ENCODE data around the gene FANCC. TPM values are rescaled to one million over a fixed set of nuclear protein-coding genes. Genes with fewer than 3 reads are reported as not detected.

FANCC gene
- total and polyA plus RNA-seq, 2 of the 13 experiments (the other 11 are each of a cell fraction or from before 2014, with no cell fraction given) = 7.4 to 8.6 TPM

DNA sequence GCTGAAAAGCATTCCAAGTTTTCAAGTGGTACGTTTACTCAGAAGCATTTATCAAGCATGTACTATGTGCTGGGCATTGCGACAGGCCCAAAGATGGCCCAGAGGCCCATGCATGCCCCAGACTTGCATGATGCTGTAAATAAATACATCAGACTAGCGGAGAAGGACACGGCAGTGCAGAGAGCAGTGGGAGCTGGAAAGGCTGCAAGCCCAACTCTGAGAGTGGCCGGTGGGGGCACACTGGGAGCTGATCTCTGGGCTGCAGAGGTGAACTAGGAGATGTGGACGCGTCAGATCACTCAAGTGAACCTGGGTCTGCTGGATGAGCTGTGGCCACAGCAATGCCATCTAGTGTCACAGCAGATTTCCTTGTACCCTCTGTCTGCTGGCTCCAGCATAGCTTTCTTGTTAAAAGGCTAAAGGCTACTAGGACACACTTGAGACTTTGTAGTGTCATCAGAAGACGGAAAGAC is 246.9 kb downstream of the FANCC start (continued):
- TF ChIP-seq MED13 (CRISPR knock-in tag; IDR thresholded peaks at IDR 0.05) (no peak), ZNF570 (CRISPR knock-in tag; IDR thresholded peaks at IDR 0.05; ENCODE audit: borderline replicate concordance) (no peak), ZNF253 (CRISPR knock-in tag; IDR thresholded peaks at IDR 0.05; ENCODE audit: borderline replicate concordance) (no peak), ZNF563 (CRISPR knock-in tag; IDR thresholded peaks at IDR 0.05) (no peak), NFRKB (IDR thresholded peaks at IDR 0.05) (no peak), CCAR2 (optimal IDR thresholded peaks at IDR 0.05; ENCODE audit: low read depth, low read length) (no peak), NFYB (CRISPR knock-in tag; IDR thresholded peaks at IDR 0.05) (no peak), SNAI1 (CRISPR knock-in tag; IDR thresholded peaks at IDR 0.05; ENCODE audit: borderline replicate concordance) (no peak), MAZ (IDR thresholded peaks at IDR 0.05; ENCODE audit: borderline replicate concordance, low read depth, low read length) (peak; percentile 48; the same call in 1 of the 2 replicates), MAZ (CRISPR knock-in tag; IDR thresholded peaks at IDR 0.05; ENCODE audit: low read depth) (no peak; the same call in 1 of the 2 replicates), SP140L (CRISPR knock-in tag; IDR thresholded peaks at IDR 0.05; ENCODE audit: borderline replicate concordance) (no peak), ZNF557 (CRISPR knock-in tag; IDR thresholded peaks at IDR 0.05) (no peak), ATF7 (IDR thresholded peaks at IDR 0.05) (no peak), ATF7 (CRISPR knock-in tag; IDR thresholded peaks at IDR 0.05) (no peak), SOX5 (CRISPR knock-in tag; IDR thresholded peaks at IDR 0.05; ENCODE audit: borderline replicate concordance) (peak; percentile 30; the same call in 1 of the 2 replicates)
- TF ChIP-seq, protein P1, sequence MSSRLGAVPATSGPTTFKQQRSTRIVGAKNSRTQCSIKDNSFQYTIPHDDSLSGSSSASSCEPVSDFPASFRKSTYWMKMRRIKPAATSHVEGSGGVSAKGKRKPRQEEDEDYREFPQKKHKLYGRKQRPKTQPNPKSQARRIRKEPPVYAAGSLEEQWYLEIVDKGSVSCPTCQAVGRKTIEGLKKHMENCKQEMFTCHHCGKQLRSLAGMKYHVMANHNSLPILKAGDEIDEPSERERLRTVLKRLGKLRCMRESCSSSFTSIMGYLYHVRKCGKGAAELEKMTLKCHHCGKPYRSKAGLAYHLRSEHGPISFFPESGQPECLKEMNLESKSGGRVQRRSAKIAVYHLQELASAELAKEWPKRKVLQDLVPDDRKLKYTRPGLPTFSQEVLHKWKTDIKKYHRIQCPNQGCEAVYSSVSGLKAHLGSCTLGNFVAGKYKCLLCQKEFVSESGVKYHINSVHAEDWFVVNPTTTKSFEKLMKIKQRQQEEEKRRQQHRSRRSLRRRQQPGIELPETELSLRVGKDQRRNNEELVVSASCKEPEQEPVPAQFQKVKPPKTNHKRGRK (CRISPR knock-in tag; IDR thresholded peaks at IDR 0.05) = no peak
- TF ChIP-seq, protein P2, sequence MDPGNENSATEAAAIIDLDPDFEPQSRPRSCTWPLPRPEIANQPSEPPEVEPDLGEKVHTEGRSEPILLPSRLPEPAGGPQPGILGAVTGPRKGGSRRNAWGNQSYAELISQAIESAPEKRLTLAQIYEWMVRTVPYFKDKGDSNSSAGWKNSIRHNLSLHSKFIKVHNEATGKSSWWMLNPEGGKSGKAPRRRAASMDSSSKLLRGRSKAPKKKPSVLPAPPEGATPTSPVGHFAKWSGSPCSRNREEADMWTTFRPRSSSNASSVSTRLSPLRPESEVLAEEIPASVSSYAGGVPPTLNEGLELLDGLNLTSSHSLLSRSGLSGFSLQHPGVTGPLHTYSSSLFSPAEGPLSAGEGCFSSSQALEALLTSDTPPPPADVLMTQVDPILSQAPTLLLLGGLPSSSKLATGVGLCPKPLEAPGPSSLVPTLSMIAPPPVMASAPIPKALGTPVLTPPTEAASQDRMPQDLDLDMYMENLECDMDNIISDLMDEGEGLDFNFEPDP (CRISPR knock-in tag; conservative IDR thresholded peaks at IDR 0.05) = no peak
- TF ChIP-seq, protein P3, sequence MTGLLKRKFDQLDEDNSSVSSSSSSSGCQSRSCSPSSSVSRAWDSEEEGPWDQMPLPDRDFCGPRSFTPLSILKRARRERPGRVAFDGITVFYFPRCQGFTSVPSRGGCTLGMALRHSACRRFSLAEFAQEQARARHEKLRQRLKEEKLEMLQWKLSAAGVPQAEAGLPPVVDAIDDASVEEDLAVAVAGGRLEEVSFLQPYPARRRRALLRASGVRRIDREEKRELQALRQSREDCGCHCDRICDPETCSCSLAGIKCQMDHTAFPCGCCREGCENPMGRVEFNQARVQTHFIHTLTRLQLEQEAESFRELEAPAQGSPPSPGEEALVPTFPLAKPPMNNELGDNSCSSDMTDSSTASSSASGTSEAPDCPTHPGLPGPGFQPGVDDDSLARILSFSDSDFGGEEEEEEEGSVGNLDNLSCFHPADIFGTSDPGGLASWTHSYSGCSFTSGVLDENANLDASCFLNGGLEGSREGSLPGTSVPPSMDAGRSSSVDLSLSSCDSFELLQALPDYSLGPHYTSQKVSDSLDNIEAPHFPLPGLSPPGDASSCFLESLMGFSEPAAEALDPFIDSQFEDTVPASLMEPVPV (CRISPR knock-in tag; IDR thresholded peaks at IDR 0.05) = no peak
- TF ChIP-seq, protein P4, sequence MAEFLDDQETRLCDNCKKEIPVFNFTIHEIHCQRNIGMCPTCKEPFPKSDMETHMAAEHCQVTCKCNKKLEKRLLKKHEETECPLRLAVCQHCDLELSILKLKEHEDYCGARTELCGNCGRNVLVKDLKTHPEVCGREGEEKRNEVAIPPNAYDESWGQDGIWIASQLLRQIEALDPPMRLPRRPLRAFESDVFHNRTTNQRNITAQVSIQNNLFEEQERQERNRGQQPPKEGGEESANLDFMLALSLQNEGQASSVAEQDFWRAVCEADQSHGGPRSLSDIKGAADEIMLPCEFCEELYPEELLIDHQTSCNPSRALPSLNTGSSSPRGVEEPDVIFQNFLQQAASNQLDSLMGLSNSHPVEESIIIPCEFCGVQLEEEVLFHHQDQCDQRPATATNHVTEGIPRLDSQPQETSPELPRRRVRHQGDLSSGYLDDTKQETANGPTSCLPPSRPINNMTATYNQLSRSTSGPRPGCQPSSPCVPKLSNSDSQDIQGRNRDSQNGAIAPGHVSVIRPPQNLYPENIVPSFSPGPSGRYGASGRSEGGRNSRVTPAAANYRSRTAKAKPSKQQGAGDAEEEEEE (CRISPR knock-in tag; IDR thresholded peaks at IDR 0.05; ENCODE audit: borderline replicate concordance) = no peak
- TF ChIP-seq, protein P5, sequence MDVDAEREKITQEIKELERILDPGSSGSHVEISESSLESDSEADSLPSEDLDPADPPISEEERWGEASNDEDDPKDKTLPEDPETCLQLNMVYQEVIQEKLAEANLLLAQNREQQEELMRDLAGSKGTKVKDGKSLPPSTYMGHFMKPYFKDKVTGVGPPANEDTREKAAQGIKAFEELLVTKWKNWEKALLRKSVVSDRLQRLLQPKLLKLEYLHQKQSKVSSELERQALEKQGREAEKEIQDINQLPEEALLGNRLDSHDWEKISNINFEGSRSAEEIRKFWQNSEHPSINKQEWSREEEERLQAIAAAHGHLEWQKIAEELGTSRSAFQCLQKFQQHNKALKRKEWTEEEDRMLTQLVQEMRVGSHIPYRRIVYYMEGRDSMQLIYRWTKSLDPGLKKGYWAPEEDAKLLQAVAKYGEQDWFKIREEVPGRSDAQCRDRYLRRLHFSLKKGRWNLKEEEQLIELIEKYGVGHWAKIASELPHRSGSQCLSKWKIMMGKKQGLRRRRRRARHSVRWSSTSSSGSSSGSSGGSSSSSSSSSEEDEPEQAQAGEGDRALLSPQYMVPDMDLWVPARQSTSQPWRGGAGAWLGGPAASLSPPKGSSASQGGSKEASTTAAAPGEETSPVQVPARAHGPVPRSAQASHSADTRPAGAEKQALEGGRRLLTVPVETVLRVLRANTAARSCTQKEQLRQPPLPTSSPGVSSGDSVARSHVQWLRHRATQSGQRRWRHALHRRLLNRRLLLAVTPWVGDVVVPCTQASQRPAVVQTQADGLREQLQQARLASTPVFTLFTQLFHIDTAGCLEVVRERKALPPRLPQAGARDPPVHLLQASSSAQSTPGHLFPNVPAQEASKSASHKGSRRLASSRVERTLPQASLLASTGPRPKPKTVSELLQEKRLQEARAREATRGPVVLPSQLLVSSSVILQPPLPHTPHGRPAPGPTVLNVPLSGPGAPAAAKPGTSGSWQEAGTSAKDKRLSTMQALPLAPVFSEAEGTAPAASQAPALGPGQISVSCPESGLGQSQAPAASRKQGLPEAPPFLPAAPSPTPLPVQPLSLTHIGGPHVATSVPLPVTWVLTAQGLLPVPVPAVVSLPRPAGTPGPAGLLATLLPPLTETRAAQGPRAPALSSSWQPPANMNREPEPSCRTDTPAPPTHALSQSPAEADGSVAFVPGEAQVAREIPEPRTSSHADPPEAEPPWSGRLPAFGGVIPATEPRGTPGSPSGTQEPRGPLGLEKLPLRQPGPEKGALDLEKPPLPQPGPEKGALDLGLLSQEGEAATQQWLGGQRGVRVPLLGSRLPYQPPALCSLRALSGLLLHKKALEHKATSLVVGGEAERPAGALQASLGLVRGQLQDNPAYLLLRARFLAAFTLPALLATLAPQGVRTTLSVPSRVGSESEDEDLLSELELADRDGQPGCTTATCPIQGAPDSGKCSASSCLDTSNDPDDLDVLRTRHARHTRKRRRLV (CRISPR knock-in tag; IDR thresholded peaks at IDR 0.05) = no peak
